Mucosa of rectum (tissue), 2 donors: ENCODE data around the gene NFATC1.
A peak's percentile ranks its signal among the peaks of the same experiment; 100 is the strongest.

ENCODE experiments used
- H3K27ac ChIP-seq, 2 donors: one replicate each; pipeline ENCODE4 v1.7.0; 2013; ENCODE audit warnings: inconsistent platforms in 2 of 2, low read depth in 2 of 2, low read length in 2 of 2
- H3K27me3 ChIP-seq, 2 donors: one replicate each; pipeline ENCODE4 v1.7.0; 2013; ENCODE audit warnings: low read length in 2 of 2; ENCODE audit not compliant: control insufficient read depth in 2 of 2, insufficient read depth in 2 of 2
- H3K36me3 ChIP-seq, 2 donors: one replicate each; pipeline ENCODE4 v1.7.0; 2013; ENCODE audit warnings: low read length in 2 of 2; ENCODE audit not compliant: control insufficient read depth in 2 of 2, insufficient read depth in 2 of 2
- H3K4me1 ChIP-seq, 2 donors: one replicate each; pipeline ENCODE4 v1.7.0; 2013; ENCODE audit warnings: low read length in 2 of 2, mild to moderate bottlenecking in 1 of 2; ENCODE audit not compliant: control insufficient read depth in 2 of 2, insufficient read depth in 2 of 2
- H3K4me3 ChIP-seq, 2 donors: one replicate each; pipeline ENCODE4 v1.7.0; 2013; ENCODE audit warnings: low read length in 2 of 2
- H3K9ac ChIP-seq, 2 donors: one replicate each; pipeline ENCODE4 v1.7.0; 2013; ENCODE audit warnings: low read length in 2 of 2, low read depth in 1 of 2, mild to moderate bottlenecking in 1 of 2
- H3K9me3 ChIP-seq, 2 donors: one replicate each; pipeline ENCODE4 v1.7.0; 2013; ENCODE audit warnings: low read length in 2 of 2; ENCODE audit not compliant: control insufficient read depth in 2 of 2
- donor health status: healthy.
- donor health status: Normal muscosa, but diverticular disease.

Gene NFATC1

DNA sequence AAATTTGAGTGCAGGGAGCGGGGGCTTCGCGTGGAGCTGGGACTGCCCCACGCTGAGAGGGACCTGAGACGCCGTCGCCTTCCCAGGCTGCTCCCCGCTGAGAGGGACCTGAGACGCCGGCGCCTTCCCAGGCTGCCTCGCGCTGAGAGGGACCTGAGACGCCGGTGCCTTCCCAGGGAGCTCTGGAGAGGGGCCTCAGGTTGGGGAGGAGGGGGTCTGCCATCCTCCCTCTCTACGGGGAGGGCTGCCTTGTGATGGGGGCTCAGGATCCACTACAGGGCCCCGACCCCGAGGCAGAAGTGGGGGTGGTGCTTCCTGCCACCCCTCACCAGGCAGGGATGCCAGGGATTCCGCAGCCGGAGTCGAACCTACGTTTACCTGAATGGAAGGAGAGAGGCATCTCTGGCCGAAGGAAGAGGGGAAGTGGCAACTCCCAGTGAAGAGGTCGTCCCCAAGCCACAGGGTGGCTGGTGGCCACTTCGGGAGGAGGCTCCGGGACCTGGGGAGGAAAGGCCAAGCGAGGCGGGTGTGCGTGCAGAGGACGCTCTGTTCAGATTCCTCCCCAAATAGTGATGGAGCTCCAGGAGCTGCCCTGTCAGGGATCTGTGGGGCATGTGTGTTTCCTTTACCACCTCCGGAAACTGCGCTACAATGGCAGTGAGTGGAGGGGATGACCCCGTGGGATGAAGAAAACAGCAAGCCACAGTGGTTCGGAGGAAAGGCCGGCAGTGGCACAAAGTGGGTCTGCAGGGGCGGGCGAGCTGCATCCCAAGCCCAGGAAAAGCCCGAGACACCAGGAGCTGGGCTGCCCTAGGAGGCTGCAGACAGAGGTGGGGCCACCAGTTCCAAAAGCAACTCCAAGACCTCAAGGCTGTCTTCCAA, 175.7 kb downstream of the NFATC1 start:
- Histone ChIP-seq H3K27me3 (peaks cover 0 to 4% of the 10 kb centered on the region in 2 donors), H3K9me3 (peaks cover 0 to 5% of the 10 kb centered on the region in 2 donors), H3K9ac (no peak overlapping the region), H3K27ac (no peak overlapping the region), H3K36me3 (no peaks in the 10 kb centered on the region), H3K4me3 (no peak overlapping the region), H3K4me1 (peaks cover 2% of the 10 kb centered on the region in 2 donors)

DNA sequence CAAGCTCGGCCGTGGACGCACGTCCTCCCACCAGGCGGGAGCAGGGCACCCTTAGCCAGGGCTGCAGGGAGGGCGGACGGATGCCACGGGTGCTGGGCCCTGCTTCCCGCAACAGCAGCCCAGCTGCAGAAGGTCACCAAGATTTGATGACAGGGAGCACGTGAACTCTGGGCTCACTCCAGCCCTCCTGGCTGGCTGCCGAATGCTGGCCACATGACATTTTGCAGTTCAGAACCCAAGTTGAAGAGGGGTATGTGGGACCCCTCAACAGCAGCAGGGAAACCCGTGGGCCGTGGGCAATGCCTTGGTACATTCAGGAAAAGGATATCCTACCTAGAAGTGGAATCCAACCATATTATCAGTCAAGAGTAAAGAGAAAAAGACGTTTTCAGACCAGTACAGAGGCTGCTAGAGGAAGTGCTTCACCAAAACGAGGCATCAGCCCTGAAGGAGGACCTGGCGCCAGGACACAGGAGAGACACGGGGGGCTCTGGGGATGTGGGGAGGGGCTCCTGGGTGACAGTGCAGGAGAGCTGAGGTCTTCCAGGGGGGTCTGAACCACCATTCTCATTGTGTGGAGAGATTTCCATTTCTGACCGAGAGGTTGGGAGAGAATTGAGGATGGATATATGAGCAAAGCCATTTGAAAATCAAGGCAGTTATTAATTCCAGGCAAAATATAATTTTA, 176.5 kb downstream of the NFATC1 start:
- Histone ChIP-seq H3K36me3 (no peaks in the 10 kb centered on the region), H3K4me1 (peaks cover 4 to 6% of the 10 kb centered on the region in 2 donors), H3K9ac (no peak overlapping the region), H3K27ac (no peak overlapping the region), H3K4me3 (no peak overlapping the region), H3K9me3 (peaks cover 0 to 5% of the 10 kb centered on the region in 2 donors), H3K27me3 (peaks cover 0 to 4% of the 10 kb centered on the region in 2 donors)

DNA sequence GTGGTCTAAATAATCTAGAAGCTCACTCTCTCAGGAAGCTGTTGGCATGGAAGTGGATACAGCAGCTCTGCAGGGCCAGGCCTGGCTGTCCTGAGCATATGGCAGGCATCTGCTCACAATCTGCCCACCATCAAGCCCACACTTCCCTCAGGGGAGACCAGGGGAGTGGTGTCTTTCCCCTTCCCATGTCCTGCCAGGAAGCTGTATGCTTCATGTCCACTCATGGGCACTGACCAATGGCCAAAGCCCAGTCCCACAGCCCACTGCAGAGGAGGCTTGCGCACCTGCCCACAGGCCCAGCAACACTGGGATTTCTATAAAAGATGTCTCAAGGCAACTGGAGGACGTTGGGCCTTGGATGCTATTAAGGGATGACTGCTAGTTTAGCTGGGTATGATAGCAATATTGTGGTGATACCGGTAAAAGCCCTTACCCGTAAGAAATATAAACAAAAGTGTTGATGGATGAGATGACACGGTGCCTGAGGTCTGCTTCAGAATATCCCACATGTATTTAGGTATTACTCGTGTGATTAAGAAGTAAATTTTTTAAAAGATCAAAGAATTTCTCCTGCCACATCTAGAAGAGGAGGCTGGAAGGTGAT, 177.2 kb downstream of the NFATC1 start:
- H3K36me3 ChIP-seq = no peaks in the 10 kb centered on the region
- H3K9ac ChIP-seq = no peak overlapping the region
- H3K4me3 ChIP-seq = no peak overlapping the region
- H3K27me3 ChIP-seq = peaks cover 0 to 6% of the 10 kb centered on the region in 2 donors
- peaks cover 0 to 5% of the 10 kb centered on the region in 2 donors for H3K9me3 ChIP-seq
- H3K4me1 ChIP-seq = peaks cover 5 to 7% of the 10 kb centered on the region in 2 donors
- H3K27ac ChIP-seq = no peak overlapping the region

DNA sequence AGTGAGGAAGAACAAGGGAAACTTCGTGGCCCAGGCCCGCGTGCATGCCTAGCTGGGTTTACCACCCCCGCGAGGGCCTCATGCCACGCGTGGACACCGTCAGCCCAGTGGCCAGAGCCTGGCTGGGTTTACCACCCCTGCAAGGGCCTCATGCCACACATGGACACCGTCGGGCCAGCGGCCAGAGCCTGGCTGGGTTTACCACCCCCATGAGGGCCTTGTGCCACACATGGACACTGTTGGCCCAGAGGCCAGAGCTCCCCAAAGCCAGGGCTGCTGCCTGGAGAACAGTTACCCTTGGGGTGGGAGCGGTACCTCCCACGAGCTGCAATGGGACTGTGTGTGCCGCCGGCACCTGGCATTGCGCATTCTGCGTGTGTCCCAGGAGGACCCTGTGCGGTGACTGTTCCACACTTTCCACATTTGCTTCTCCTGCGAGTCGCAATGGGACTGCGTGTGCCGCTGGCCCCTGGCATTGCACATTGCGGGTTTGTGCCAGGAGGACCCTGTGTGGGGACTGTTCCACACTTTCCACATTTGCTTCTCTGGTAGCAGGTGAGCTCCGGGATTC, 178.3 kb downstream of the NFATC1 start:
- Histone ChIP-seq H3K27ac (no peak overlapping the region), H3K9me3 (peaks cover 0 to 5% of the 10 kb centered on the region in 2 donors), H3K27me3 (peaks cover 0 to 2% of the 10 kb centered on the region in 2 donors), H3K4me3 (no peak overlapping the region), H3K36me3 (no peaks in the 10 kb centered on the region), H3K9ac (no peak overlapping the region), H3K4me1 (peaks cover 5 to 7% of the 10 kb centered on the region in 2 donors)

DNA sequence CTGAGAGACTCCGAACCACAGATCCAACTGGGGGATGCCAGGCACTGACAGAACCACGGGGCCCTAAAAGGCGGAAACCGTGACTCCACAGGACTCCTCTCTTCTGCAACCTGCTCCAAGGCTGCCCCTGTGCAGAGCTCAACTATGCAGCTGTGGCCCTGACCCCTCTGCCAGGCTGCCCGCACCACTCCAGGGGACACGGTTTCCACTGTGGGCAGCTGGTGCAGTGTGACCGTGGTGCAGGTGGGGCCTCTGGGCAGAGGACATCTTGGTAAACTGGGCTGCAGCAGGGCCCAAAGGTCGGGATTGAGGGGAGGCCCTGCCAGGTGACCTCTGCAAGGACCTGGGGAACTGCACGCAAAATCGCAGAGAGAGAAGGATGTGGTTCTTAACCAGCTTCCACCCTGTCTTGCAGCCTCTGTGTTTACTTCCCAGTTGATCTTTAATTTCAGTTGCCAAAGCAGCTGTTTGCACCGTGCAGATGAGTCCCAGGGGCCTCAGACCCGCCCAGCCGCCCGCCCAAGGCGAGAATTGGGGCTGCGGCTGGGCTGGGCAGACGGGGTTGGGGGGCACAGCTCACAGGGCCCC, 179.3 kb downstream of the NFATC1 start:
- Histone ChIP-seq H3K9ac (no peak overlapping the region), H3K27me3 (peaks cover 0 to 2% of the 10 kb centered on the region in 2 donors), H3K9me3 (peaks cover 0 to 5% of the 10 kb centered on the region in 2 donors), H3K27ac (no peak overlapping the region), H3K4me1 (peaks cover 5 to 7% of the 10 kb centered on the region in 2 donors), H3K36me3 (no peaks in the 10 kb centered on the region), H3K4me3 (no peak overlapping the region)

DNA sequence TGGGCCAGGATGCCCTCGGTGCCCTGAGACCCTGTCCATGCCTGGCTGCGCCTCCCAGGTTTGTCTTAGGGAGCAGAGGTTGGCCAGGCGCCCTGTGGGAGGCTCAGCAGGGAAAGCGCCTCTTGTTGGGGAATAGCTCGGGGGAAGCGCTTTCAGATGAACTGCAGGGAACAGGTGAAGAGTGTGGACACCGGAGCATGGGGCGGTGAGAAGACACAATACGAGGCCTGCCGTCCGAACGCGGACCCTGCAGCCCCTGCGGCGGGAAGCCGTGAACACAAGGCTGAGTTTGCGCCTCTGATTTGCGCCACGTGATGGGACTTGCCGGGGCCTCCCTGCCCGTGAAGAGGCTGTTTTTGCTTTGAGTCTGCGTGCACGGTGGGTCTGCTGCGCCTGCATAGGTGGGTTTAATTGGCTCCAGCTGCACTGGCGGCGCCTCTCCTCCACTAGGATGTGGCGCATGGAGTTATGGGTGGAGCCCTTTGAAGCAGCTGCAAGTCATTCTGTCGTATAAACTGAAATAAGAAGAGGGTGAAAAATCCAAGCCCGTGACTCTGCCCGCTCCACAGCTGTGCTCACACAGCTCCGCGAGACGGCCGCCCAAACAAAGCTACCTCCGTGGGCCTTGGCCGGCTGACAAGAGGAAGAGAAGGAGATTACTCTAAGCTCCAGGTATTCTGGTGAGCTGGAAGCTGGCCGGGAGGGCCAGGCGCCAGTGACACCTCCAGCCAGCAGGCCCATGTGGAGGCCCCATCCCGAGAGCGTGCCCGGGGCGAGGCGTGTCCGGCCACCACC, 180.4 kb downstream of the NFATC1 start:
- Histone ChIP-seq H3K36me3 (no peaks in the 10 kb centered on the region), H3K4me3 (no peak overlapping the region), H3K27me3 (peaks cover 0 to 2% of the 10 kb centered on the region in 2 donors), H3K4me1 (peaks cover 5 to 7% of the 10 kb centered on the region in 2 donors), H3K9ac (no peak overlapping the region), H3K9me3 (peaks cover 0 to 5% of the 10 kb centered on the region in 2 donors), H3K27ac (no peak overlapping the region)

DNA sequence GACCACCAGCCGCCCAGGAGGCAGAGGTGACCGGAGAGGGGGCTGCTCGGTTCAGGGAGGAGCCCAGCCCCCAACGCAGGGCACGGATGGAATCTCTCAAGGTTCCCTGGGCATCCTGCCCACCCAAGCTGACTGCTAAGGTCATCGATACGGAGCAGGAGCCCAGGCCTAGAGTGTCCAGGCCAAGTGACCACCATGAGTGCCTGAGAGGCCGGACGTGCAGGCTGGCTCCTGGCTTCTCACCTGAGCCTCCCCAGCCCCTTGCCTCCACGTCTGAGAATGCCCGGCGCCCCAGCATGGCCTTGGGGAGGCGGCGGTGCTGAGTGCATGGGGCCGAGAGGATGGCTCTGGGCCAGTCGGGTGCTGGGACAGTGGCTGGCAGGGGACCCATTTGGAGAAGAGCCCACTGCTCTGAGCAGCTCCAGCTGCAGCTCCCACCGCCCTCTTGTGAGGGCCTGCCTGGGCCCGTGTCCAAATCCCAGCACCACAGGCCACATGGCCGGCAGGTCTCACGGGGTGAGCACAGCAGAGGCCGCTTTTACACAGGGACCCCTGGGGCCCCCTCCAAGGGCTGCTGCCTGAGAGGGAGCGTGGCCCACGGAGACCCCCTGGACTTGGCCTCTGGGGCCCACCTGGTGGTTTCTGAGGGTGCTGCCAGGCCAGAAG, 181.1 kb downstream of the NFATC1 start:
- H3K27me3 ChIP-seq = peaks cover 0 to 2% of the 10 kb centered on the region in 2 donors
- peaks cover 0 to 5% of the 10 kb centered on the region in 2 donors for H3K9me3 ChIP-seq
- peaks cover 5 to 7% of the 10 kb centered on the region in 2 donors for H3K4me1 ChIP-seq
- no peak overlapping the region for H3K27ac ChIP-seq
- no peaks in the 10 kb centered on the region for H3K36me3 ChIP-seq
- no peak overlapping the region for H3K9ac ChIP-seq
- H3K4me3 ChIP-seq = no peak overlapping the region

DNA sequence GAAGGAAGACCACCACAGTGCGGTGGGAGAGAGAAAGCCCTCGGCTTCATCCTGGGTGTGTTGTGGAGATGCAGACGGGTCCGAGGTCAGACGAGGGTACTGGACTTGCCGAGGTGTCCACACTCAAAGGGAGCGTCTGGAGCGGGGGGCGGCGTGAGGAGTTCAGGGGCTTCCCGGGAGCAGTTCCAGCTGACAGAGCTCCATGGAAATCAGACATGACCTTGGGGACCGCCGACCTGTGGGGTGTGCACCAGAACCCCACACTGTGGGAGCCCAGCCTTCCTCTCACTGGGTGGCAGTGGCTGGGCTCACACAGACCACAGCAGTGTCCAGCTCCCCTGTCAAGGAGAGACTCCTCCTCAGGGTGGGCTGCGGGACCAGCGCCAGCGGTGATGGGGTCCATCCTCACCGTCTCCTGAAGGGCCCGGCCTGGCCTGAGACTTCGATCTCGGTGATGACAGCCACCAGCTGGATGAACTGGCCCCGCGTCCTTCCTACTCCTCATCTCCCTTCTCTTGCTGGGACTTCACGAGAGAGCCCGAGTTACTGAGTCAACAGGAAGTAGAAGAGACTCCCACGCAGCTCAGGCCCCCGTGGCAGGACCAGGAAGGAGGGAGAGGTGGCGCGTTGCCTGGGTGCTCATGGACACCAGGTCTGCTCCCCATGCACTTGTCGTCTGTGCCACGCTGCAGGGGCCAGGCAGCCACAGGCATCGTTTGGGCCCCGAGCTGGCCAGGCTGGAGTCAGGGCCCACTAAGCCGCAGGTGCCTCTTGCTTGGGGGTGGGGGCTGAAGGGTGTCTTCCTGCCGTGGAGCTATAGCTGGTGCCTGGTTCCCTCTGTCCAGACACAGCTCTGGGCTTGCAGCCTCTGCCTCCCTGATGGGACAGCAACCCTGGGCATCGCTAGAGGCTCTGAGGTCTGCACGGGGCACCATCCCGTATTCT, 182.0 kb downstream of the NFATC1 start:
- Histone ChIP-seq H3K9ac (no peak overlapping the region), H3K27me3 (peaks cover 0 to 2% of the 10 kb centered on the region in 2 donors), H3K9me3 (peaks cover 0 to 4% of the 10 kb centered on the region in 2 donors), H3K4me3 (no peak overlapping the region), H3K36me3 (no peaks in the 10 kb centered on the region), H3K4me1 (peaks cover 5 to 7% of the 10 kb centered on the region in 2 donors), H3K27ac (peak overlapping the region in 1 of 2 donors; percentile 16)
